Heart left ventricle (tissue), 13 donors: ENCODE results near the gene PPFIA3.

Source experiments
- POLR2A ChIP-seq, 2 donors: fragments of 450-650 bp; IDR thresholded peaks; one replicate each; pipeline ENCODE4 v1.6.1; 2017; ENCODE audit warnings: antibody characterized with exemption in 2 of 2, mild to moderate bottlenecking in 2 of 2, moderate library complexity in 2 of 2
- TF ChIP-seq, protein P1 (sequence below), 12 donors: fragments of 200-600 bp; sonication (generic) in 4 of 12; IDR thresholded peaks; one replicate each; pipeline versions ENCODE4 v1.5.0 to v1.8.0; 2018 to 2022; ENCODE audit warnings: antibody characterized with exemption in 12 of 12, mild to moderate bottlenecking in 5 of 12
- donor health status: ischemic (EF 13 %, LVEDD 7.1; RV severe dilation, severe dysfunction).
- donor health status: DM: no; HTN: yes; CAD: no.
- donor health status: DM: no; HTN: no; CAD: no.
- donor health status: ischemic (EF 25% LVEDD 6.9; RV normal size, moderate dysfunction).
- donor health status: ischemic (EF 25% LVEDD 5.7; RV mildly dilated, moderate dysfunction).
- donor health status: ischemic (EF 35%, LVEDD 5.7; RV mildly dilated, moderate dysfunction).
- donor health status: nonischemic (EF 11% LVEDD 7.7; RV severe dilation, severe dysfunction).
- donor health status: DM: yes; HTN: yes; CAD: no.
- donor health status: PGD.
- donor health status: ischemic (EF 29% LVEDD 5.4; RV normal size, mild dysfunction).
- donor health status: nonischemic (EF 23%, LVEDD 6.1; RV moderate dilation, normal function).

DNA sequence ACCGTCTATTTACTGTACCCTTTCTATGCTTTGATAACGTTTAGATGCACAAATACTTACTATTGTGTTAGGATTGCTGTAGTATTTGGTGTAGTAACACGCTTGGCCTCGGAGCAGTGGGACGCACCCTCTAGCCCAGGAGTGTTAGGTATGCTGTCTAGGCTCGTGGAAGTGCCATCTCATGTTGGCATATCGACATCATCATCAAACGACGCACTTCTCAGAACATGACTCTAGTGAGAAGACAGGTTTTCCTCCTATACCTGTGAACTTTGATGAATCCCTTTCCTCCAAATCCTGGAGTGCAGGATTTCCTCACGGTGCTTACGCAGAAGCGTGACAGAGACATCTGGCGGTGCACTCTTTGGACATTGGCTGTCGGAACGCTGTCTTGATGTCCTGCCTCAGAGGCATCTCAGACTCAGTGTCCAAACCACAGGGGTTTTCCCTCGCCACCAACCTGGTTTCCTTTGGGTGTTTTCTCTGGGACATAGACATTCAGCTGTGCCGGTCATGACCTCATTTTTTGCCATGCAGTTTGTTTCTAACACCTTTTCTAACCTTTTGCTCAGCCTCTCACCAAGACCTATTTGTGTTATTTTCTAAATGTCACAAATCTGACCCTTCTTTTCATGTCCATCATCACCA is 27.8 kb upstream of the PPFIA3 start:
- TF ChIP-seq, protein P1, sequence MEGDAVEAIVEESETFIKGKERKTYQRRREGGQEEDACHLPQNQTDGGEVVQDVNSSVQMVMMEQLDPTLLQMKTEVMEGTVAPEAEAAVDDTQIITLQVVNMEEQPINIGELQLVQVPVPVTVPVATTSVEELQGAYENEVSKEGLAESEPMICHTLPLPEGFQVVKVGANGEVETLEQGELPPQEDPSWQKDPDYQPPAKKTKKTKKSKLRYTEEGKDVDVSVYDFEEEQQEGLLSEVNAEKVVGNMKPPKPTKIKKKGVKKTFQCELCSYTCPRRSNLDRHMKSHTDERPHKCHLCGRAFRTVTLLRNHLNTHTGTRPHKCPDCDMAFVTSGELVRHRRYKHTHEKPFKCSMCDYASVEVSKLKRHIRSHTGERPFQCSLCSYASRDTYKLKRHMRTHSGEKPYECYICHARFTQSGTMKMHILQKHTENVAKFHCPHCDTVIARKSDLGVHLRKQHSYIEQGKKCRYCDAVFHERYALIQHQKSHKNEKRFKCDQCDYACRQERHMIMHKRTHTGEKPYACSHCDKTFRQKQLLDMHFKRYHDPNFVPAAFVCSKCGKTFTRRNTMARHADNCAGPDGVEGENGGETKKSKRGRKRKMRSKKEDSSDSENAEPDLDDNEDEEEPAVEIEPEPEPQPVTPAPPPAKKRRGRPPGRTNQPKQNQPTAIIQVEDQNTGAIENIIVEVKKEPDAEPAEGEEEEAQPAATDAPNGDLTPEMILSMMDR (IDR thresholded peaks at IDR 0.05): no peak
- no peak for TF ChIP-seq POLR2A (IDR thresholded peaks at IDR 0.05)
